GM20000 (cell line): Measurements from ENCODE around the gene CTNNBIP1.
A peak's percentile ranks its signal among the peaks of the same experiment; 100 is the strongest.

Experiments used
- DNase-seq: peaks from one replicate; pipeline ENCODE4 v3.0.0; 2012; ENCODE audit warnings: low spot score
- TF ChIP-seq, protein P1 (sequence below): IDR thresholded peaks from 2 replicates; pipeline ENCODE4 v1.5.1; 2012; ENCODE audit warnings: mild to moderate bottlenecking, control low read depth; ENCODE audit errors: extremely low read depth, missing control alignments

Gene CTNNBIP1

DNA sequence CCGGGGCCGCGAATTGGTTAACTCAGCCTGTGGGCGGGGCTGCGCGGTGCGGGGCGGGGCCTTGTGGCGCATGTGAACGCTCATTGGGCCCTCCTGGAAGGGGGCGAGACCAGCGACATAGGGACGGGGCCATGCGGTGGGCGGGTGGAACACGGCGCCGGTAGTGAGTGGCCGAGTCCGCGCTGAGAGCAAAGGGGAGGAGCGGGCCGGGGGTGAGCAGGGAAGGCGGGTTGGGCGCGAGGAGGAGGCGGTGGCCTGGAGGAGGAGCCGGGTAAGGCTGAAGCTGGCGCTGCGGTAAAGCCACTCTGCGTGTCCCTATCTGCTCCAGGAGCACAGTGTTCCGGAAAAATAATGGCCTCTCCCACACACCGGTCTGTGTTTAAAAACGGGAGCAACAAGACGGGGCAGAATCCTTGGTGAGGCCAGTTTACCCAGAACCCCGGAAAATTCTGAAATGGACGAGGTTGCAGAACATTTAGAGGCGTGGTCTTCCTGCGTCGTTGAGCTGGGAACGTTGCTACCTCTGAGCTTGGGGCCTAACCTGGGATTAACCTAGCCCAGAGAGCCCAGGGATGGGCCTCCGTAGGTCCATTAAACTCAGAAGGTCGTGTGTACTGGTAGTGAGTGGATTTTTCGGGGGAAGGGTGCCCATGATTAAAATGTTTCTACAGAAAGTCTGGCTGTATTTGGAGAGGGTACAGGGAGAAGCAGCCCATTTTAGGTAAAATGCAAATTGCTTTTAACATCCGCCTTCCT lies 532 bp upstream of the CTNNBIP1 start:
- TF ChIP-seq, protein P1, sequence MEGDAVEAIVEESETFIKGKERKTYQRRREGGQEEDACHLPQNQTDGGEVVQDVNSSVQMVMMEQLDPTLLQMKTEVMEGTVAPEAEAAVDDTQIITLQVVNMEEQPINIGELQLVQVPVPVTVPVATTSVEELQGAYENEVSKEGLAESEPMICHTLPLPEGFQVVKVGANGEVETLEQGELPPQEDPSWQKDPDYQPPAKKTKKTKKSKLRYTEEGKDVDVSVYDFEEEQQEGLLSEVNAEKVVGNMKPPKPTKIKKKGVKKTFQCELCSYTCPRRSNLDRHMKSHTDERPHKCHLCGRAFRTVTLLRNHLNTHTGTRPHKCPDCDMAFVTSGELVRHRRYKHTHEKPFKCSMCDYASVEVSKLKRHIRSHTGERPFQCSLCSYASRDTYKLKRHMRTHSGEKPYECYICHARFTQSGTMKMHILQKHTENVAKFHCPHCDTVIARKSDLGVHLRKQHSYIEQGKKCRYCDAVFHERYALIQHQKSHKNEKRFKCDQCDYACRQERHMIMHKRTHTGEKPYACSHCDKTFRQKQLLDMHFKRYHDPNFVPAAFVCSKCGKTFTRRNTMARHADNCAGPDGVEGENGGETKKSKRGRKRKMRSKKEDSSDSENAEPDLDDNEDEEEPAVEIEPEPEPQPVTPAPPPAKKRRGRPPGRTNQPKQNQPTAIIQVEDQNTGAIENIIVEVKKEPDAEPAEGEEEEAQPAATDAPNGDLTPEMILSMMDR: no peak
- DNase-seq: peak; percentile 99

DNA sequence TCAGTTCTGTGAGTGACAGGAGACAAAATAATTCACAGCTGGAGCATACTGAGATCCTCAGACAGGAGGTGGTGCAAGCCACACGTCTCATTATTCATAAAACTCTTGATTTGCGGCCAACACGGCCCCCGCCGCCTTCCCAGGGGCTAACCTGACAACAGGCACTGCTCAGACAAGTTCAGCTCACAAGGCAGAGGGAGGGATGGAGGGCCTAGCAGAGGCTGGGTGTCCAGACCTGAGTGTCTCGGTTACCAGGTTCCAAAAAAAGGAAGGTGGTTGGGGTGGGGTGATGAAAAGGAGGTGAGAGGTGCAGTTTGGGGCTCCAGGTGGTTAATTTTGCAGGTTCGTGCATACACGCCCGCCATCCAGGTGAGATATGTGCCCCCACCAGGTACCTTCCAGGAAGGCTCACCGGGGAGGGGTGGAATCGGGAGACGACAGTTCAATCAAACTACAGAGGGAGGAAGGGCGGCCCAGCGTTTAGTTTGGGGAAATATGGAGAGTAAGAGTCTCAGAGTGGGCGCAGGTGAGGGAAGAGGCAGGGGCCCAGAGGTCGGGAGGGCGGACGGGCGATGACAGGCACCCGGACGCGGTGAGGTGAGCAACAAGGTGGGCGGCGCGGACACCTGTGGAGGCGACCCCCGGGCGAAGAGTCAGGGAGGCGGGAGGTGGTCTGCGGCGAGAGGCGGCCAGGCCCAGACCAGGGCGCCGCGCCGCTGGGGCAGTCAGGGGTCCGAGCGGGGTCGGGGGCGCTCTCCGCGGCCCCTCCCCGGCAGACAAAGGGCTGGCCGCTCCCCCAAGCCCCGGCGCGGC lies 629 bp downstream of the CTNNBIP1 start:
- DNase-seq: peak; percentile 35
- TF ChIP-seq, protein P1: no peak

DNA sequence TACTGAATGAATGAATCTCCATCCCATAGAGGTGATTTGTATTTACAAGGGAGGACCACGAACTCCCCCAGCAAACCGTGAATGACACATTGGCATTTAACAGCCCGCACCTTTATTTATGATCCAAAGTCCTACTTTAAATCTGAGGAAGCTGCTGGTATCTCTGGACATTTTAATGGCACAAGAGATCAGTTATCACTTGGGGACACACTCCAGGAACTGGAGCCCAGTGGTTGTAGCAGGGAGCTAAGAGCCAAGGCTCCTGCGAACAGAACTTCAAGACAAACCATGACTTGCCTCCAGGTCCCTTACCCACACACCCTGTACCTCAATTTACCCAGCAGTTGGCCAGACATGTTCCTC lies 1.2 kb downstream of the CTNNBIP1 start:
- DNase-seq: no peak
- TF ChIP-seq, protein P1: no peak

DNA sequence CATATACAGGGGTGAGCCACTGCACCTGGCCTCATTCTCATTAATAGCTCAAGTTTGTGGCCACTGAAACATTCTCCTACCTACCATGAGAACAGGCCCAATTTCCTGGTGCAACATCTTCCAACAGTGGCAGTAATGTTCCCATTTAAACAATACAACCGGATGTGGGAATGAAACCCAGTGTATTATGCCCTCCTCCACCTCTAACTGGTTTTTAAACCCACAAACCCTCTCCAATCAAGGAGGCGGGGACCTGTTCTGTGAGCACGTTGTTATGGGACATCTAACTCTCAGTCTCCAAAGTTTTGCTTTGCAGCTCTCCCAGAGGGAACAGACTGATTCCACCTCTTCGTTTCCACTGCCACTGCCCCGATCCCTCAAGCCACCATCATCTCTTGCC lies 2.6 kb downstream of the CTNNBIP1 start:
- TF ChIP-seq, protein P1: no peak

DNA sequence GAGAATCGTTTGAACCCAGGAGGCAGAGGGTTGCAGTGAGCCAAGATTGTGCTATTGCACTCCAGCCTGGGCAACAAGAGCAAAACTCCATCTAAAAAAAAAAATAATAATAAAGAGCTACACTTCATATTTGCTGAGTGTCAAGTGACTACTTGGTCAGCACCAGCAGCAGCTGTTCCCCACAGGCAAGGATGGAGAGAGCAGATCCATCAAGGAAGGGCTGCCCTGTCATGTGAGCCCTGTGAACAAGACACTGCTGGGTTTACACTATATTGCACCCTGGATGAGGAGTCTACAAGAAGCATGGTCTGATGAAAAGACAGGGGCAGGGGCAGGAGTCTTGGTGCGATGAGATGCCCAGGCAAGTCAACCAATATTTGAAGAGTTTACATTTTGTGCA lies 3.6 kb downstream of the CTNNBIP1 start:
- TF ChIP-seq, protein P1: no peak
- no peak for DNase-seq

More for the DNA sequence above, 2.6 kb downstream of the CTNNBIP1 start:
- DNase-seq: no peak

DNA sequence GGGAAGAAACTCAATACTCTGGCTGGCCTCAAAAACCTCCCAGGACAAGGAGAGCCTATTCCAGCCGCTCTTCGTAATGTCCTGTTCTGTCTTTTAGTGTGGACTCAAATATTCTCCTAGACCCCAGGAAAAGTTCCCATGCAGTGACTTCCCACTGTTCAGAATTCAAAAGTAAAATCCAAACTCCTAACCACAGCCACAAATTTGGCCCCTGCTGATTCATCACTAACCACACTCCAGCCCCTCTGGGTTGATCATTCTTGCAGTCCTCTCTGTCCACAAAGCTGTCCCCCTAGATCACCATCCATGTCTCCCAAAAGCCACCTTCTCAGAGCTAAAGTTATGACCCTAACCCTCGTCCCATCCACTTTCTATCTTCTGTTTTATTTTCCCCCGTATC lies 5.1 kb downstream of the CTNNBIP1 start:
- TF ChIP-seq, protein P1: no peak
- DNase-seq: no peak

DNA sequence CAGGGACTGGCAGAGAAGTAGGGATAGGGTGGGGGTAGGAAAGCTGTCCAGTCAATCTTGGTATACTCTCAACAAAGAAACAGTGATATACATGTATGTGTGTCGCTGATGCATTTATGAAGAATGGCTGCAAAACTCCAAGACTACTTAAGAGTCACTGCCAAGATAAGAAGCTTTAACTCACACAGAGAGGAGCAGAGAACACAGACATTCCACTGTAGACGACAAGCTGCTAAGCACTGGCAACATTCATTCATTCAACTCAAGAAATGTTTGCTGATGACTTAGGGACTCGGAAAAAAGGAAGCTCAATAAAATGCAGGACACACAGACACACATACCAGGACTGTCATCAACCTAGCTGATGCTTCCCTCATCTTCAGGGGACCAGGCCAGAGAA lies 5.5 kb downstream of the CTNNBIP1 start:
- TF ChIP-seq, protein P1: no peak
- no peak for DNase-seq
